ENCODE measurements around the gene SDHAF1. TPM values are rescaled to one million over a fixed set of nuclear protein-coding genes. Genes with fewer than 3 reads are reported as not detected.
"Not testable (repeated sequence)": the region's sequence is repeated elsewhere in the genome, so short reads cannot be mapped to it uniquely, and the experiment has no call there.

The SDHAF1 gene
- total and polyA plus RNA-seq, 2 donors (not counting 3 experiments of a cell fraction or from before 2014, with no cell fraction given), result 10.3 to 16.2 TPM

GRCh38 chr19:35957411-35957810 is 37.6 kb upstream of the SDHAF1 start:
- DNase-seq (ENCODE audit: low read depth, low spot score); intact Hi-C loops (cut with micrococcal nuclease): not testable (repeated sequence)

DNA sequence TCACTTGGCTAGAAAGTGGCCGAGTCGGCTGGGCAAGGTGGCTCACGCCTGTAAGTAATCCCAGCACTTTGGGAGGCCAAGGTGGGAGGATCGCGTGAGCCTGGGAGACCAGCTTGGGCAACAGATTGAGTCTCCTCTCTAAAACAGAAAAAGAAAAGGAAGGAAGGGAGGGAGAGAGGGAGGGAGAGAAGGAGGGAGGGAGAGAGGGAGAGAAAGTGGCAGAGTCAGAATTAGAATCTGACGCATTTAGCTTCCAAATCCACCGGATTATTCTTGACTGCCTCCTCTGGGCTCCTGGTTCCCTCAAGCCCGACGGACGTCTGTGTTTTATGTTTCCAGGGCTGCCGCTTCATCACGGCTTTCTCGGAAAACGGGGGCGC is 36.3 kb upstream of the SDHAF1 start:
- ChIA-PET POLR2A (no interaction called here), CTCF (interaction anchor here (1.2 kb wide), 1 partner anchor 12 kb away, joined by 3 read pairs; no protein-coding TSS in a partner anchor)
- no peaks in the 10 kb centered on the region for H3K79me2 ChIP-seq (ENCODE audit: control insufficient read depth, insufficient read depth, low read length)
- intact Hi-C loops (cut with micrococcal nuclease) (no loop called here), dilution Hi-C loops (cut with MboI; ENCODE audit: extremely low pct_ligation_motif_present, low sequenced_read_pairs) (no loop called here)
- FAIRE-seq (no peak), DNase-seq (ENCODE audit: low read depth, low spot score) (no peak)
- BruUV-seq (replicated peaks), result no TSS peak
- no peaks in the 10 kb centered on the region for H3K36me3 ChIP-seq (ENCODE audit: control insufficient read depth in 2 of 2, extremely low read depth in 1 of 2, insufficient read depth in 2 of 2, low read length in 2 of 2)
- no peaks in the 10 kb centered on the region for H3K9me3 ChIP-seq (replicated peaks; ENCODE audit: control insufficient read depth, insufficient read depth, low read length)
- no peak overlapping the region for H3K9ac ChIP-seq (replicated peaks; ENCODE audit: extremely low read depth, insufficient read depth, low read length)
- TF ChIP-seq FOS (IDR thresholded peaks at IDR 0.05; ENCODE audit: borderline replicate concordance, insufficient read depth, low read length) (no peak), EZH2 (IDR thresholded peaks at IDR 0.05; ENCODE audit: borderline replicate concordance, low read depth, low read length, severe bottlenecking) (no peak), CTCF (IDR thresholded peaks at IDR 0.05; ENCODE audit: extremely low read depth in 1 of 2, insufficient read depth in 1 of 2, low read depth in 1 of 2, low read length in 2 of 2) (no peak), POLR2AphosphoS5 (IDR thresholded peaks at IDR 0.05; ENCODE audit: insufficient read depth, low read depth, low read length) (no peak), JUN (IDR thresholded peaks at IDR 0.05; ENCODE audit: borderline replicate concordance, insufficient read depth, insufficient read length, low read depth) (no peak), MAX (IDR thresholded peaks at IDR 0.05; ENCODE audit: insufficient read depth, insufficient read length) (no peak), GATA2 (IDR thresholded peaks at IDR 0.05; ENCODE audit: insufficient read depth, insufficient read length, low read depth, low read length) (no peak), MYC (IDR thresholded peaks at IDR 0.05; ENCODE audit: low read depth, low read length) (no peak), POLR2A (IDR thresholded peaks at IDR 0.05; ENCODE audit: low read depth, low read length) (no peak)
- H3K4me2 ChIP-seq (ENCODE audit: insufficient read depth, low read length), result no peak overlapping the region
- H3K4me3 ChIP-seq (replicated peaks in 1 of 3; ENCODE audit: insufficient read depth in 1 of 3, low read depth in 1 of 3, low read length in 3 of 3), result no peak overlapping the region
- H3K27me3 ChIP-seq (ENCODE audit: control insufficient read depth in 2 of 2, insufficient read depth in 2 of 2, low read length in 2 of 2), result peaks cover 21 to 27% of the 10 kb centered on the region in 2 experiments
- peaks cover under 1% of the 10 kb centered on the region for H3K4me1 ChIP-seq (ENCODE audit: control insufficient read depth, extremely low read depth, insufficient read depth, low read length)
- H3K27ac ChIP-seq (ENCODE audit: insufficient read depth, low read depth, low read length), result no peak overlapping the region
- H2AFZ ChIP-seq (ENCODE audit: low read depth, low read length), result no peak overlapping the region
- H3K9me1 ChIP-seq (replicated peaks; ENCODE audit: control insufficient read depth, extremely low read depth, insufficient read depth, low read length), result no peaks in the 10 kb centered on the region
- H4K20me1 ChIP-seq (replicated peaks; ENCODE audit: control insufficient read depth, extremely low read depth, insufficient read depth, low read length), result no peaks in the 10 kb centered on the region

More at GRCh38 chr19:35957411-35957810, 37.6 kb upstream of the SDHAF1 start:
- CTCF ChIA-PET; H2AFZ ChIP-seq (ENCODE audit: low read depth, low read length); H3K9me3 ChIP-seq (replicated peaks; ENCODE audit: control insufficient read depth, insufficient read depth, low read length); H3K27ac ChIP-seq (ENCODE audit: insufficient read depth, low read depth, low read length); FAIRE-seq; H3K4me1 ChIP-seq (ENCODE audit: control insufficient read depth, extremely low read depth, insufficient read depth, low read length); H3K4me2 ChIP-seq (ENCODE audit: insufficient read depth, low read length); H3K9ac ChIP-seq (replicated peaks; ENCODE audit: extremely low read depth, insufficient read depth, low read length); BruUV-seq (replicated peaks); H3K9me1 ChIP-seq (replicated peaks; ENCODE audit: control insufficient read depth, extremely low read depth, insufficient read depth, low read length); H3K4me3 ChIP-seq (replicated peaks in 1 of 3; ENCODE audit: insufficient read depth in 1 of 3, low read depth in 1 of 3, low read length in 3 of 3); dilution Hi-C loops (cut with MboI; ENCODE audit: extremely low pct_ligation_motif_present, low sequenced_read_pairs); POLR2A ChIA-PET; H4K20me1 ChIP-seq (replicated peaks; ENCODE audit: control insufficient read depth, extremely low read depth, insufficient read depth, low read length); H3K36me3 ChIP-seq (ENCODE audit: control insufficient read depth in 2 of 2, extremely low read depth in 1 of 2, insufficient read depth in 2 of 2, low read length in 2 of 2); H3K79me2 ChIP-seq (ENCODE audit: control insufficient read depth, insufficient read depth, low read length): not testable (repeated sequence)
- peaks cover 21 to 27% of the 10 kb centered on the region in 2 experiments for H3K27me3 ChIP-seq (ENCODE audit: control insufficient read depth in 2 of 2, insufficient read depth in 2 of 2, low read length in 2 of 2)
